K562 (cell line): ENCODE measurements around the gene FMNL2. TPM values are rescaled to one million over a fixed set of nuclear protein-coding genes. Genes with fewer than 3 reads are reported as not detected.

Experiments
- ATAC-seq: fragments of 200-7000 bp; cut with Tn5 transposase; 3 replicates; pipeline ENCODE4 v1.9.1; 2020; ENCODE audit warnings: moderate library complexity
- BruUV-seq: library from RNA; stranded (reverse); fragments of 400-500 nt; replicated peaks from 2 replicates; lab custom pipeline; 2021; lab: Mats Ljungman, UMichigan
- CTCF ChIA-PET: fragments of 300-600 bp; formaldehyde crosslinking; extraction: SDS; loops from one replicate; lab custom pipeline; 2021; ENCODE audit warnings: low intra/inter-chr PET ratio; lab: Yijun Ruan, JAX
- POLR2A ChIA-PET: fragments of 300-600, 350-650 bp; sonication (Branson Sonifier 250); formaldehyde crosslinking; extraction: SDS; loops from one replicate; lab custom pipeline; 2021; ENCODE audit warnings: antibody characterized with exemption, inconsistent platforms; lab: Yijun Ruan, JAX
- DNase-seq, 4 experiments: peaks; one replicate each; pipeline versions ENCODE4 v3.0.0 to v3.0.0-alpha.2; 2011 to 2018; ENCODE audit warnings: low spot score in 3 of 4, mixed read lengths in 3 of 4; ENCODE audit errors: extremely low read depth in 1 of 4
- FAIRE-seq: peaks from 2 replicates; lab custom pipeline; 2011; peaks lifted over from hg19 to GRCh38; lab: Jason Lieb, UNC
- H2AFZ ChIP-seq: 2 replicates; pipeline ENCODE4 v1.6.0; 2011; ENCODE audit warnings: low read depth, low read length, control low read depth, inconsistent platforms
- H3K27ac ChIP-seq: fragments of 200-600 bp; 3 replicates; pipeline ENCODE4 v1.8.0; 2011; ENCODE audit warnings: low read depth, mild to moderate bottlenecking, control low read depth, inconsistent platforms, low read length, moderate library complexity, mixed read lengths; ENCODE audit errors: extremely low read depth
- H3K27me3 ChIP-seq, 2 experiments: fragments of 300-600 bp in 1 of 2; 2 replicates in 1 of 2; 3 replicates in 1 of 2; pipeline versions ENCODE4 v1.6.0 to v1.8.0; 2011; ENCODE audit warnings: inconsistent platforms in 2 of 2, low read length in 2 of 2, mild to moderate bottlenecking in 1 of 2, mixed read lengths in 1 of 2, moderate library complexity in 1 of 2; ENCODE audit not compliant: control insufficient read depth in 2 of 2, insufficient read depth in 2 of 2
- H3K36me3 ChIP-seq: fragments of 300-600 bp; 3 replicates; pipeline ENCODE4 v1.8.0; 2011; ENCODE audit warnings: mild to moderate bottlenecking, low read length, inconsistent platforms; ENCODE audit not compliant: control insufficient read depth, insufficient read depth
- H3K4me1 ChIP-seq, 2 experiments: fragments of 200-600 bp in 1 of 2; replicated peaks in 1 of 2; 2 replicates in 1 of 2; 3 replicates in 1 of 2; pipeline versions ENCODE4 v1.5.1 to v1.8.0; 2011; ENCODE audit warnings: inconsistent platforms in 2 of 2, low read length in 2 of 2, mild to moderate bottlenecking in 1 of 2, mixed read lengths in 1 of 2, moderate library complexity in 1 of 2; ENCODE audit not compliant: control insufficient read depth in 2 of 2, insufficient read depth in 2 of 2
- H3K4me2 ChIP-seq: 2 replicates; pipeline ENCODE4 v1.6.1; 2011; ENCODE audit warnings: low read length, control low read depth, inconsistent platforms, mixed read lengths; ENCODE audit not compliant: insufficient read depth
- H3K4me3 ChIP-seq: fragments of 200-600 bp; sonication (generic), shearing (Covaris generic); 2 replicates; pipeline ENCODE4 v1.5.1; 2016; ENCODE audit warnings: control low read depth, inconsistent platforms
- H3K79me2 ChIP-seq: fragments of 200-600 bp; 3 replicates; pipeline ENCODE4 v1.8.0; 2011; ENCODE audit warnings: low read length, inconsistent platforms; ENCODE audit not compliant: control insufficient read depth, insufficient read depth
- H3K9ac ChIP-seq, 2 experiments: 2 replicates each; pipeline versions ENCODE4 v1.6.0 to v1.6.1; 2011; ENCODE audit warnings: low read depth in 2 of 2, low read length in 2 of 2, control low read depth in 1 of 2, inconsistent platforms in 1 of 2, mild to moderate bottlenecking in 1 of 2, mixed read lengths in 1 of 2; ENCODE audit not compliant: insufficient read depth in 1 of 2
- H3K9me1 ChIP-seq: one replicate; pipeline ENCODE4 v1.6.0; 2011; ENCODE audit warnings: inconsistent platforms, mild to moderate bottlenecking, low read length, moderate library complexity; ENCODE audit not compliant: control insufficient read depth, insufficient read depth
- H3K9me3 ChIP-seq: replicated peaks from 2 replicates; pipeline ENCODE4 v1.5.1; 2011; ENCODE audit warnings: low read depth, low read length, inconsistent platforms; ENCODE audit not compliant: control insufficient read depth, insufficient read depth
- H4K20me1 ChIP-seq: replicated peaks from 2 replicates; pipeline ENCODE4 v1.6.1; 2011; ENCODE audit warnings: low read length, inconsistent platforms, mixed read lengths; ENCODE audit not compliant: control insufficient read depth, insufficient read depth
- CREB5 ChIP-seq: fragments of 250-450 bp; sonication (Bioruptor Pico); IDR thresholded peaks from 2 replicates; pipeline ENCODE4 v1.5.0; 2020; ENCODE audit warnings: mild to moderate bottlenecking
- CXXC5 ChIP-seq: fragments of 250-450 bp; sonication (Bioruptor Pico); IDR thresholded peaks from 2 replicates; pipeline ENCODE4 v1.8.0; 2022; ENCODE audit warnings: inconsistent platforms, mild to moderate bottlenecking, moderate library complexity
- FOSL1 ChIP-seq: fragments of 200-800 bp; sonication (Bioruptor generic); conservative IDR thresholded peaks from 2 replicates; pipeline ENCODE4 v1.6.1; 2016; ENCODE audit warnings: missing genetic modification characterization, missing compliant biosample characterization
- GTF2E2 ChIP-seq: fragments of 200-800 bp; sonication (Bioruptor generic); IDR thresholded peaks from 2 replicates; pipeline ENCODE4 v1.6.1; 2016; ENCODE audit warnings: missing genetic modification characterization, missing compliant biosample characterization
- HMGN3 ChIP-seq: IDR thresholded peaks from 2 replicates; pipeline ENCODE4 v1.6.1; 2011; ENCODE audit warnings: borderline replicate concordance, low read depth, mild to moderate bottlenecking, mixed read lengths, low read length; ENCODE audit not compliant: insufficient read length; ENCODE audit errors: extremely low read depth
- HNRNPH1 ChIP-seq: fragments of 200-400 bp; formaldehyde crosslinking; optimal IDR thresholded peaks from 2 replicates; pipeline ENCODE3; 2017; ENCODE audit warnings: low read depth, mild to moderate bottlenecking, low read length, moderate library complexity
- ID3 ChIP-seq, 2 experiments: fragments of 250-450 bp in 1 of 2; fragments of 450-650 bp in 1 of 2; sonication (Bioruptor Pico) in 1 of 2; IDR thresholded peaks; 2 replicates each; pipeline versions ENCODE4 v1.6.1 to v1.8.0; 2016 to 2021; ENCODE audit warnings: mild to moderate bottlenecking in 2 of 2, moderate library complexity in 2 of 2, missing compliant biosample characterization in 1 of 2, missing genetic modification characterization in 1 of 2
- NFIC ChIP-seq: fragments of 450-650 bp; IDR thresholded peaks from 2 replicates; pipeline ENCODE4 v1.6.1; 2017; ENCODE audit warnings: mild to moderate bottlenecking, inconsistent platforms
- ZBTB43 ChIP-seq: sonication (generic); formaldehyde crosslinking; IDR thresholded peaks from 2 replicates; pipeline ENCODE4 v1.8.0; 2023; ENCODE audit warnings: mild to moderate bottlenecking, missing genetic modification reagents
- ZNF121 ChIP-seq: sonication (generic); formaldehyde crosslinking; conservative IDR thresholded peaks from 2 replicates; pipeline ENCODE4 v1.8.0; 2022; ENCODE audit warnings: missing genetic modification reagents
- ZNF165 ChIP-seq: fragments of 250-450 bp; sonication (Bioruptor Pico); IDR thresholded peaks from 2 replicates; pipeline ENCODE4 v1.4.0; 2020; ENCODE audit warnings: borderline replicate concordance
- ZNF217 ChIP-seq: sonication (generic); formaldehyde crosslinking; IDR thresholded peaks from 2 replicates; pipeline ENCODE4 v1.8.0; 2022; ENCODE audit warnings: mild to moderate bottlenecking, missing genetic modification reagents
- ZNF695 ChIP-seq: fragments of 450-650 bp; formaldehyde crosslinking; IDR thresholded peaks from 2 replicates; pipeline ENCODE4 v1.4.0; 2020; ENCODE audit warnings: mild to moderate bottlenecking, moderate library complexity
- whole genome bisulfite sequencing: fragments of 100-300 bp; shearing (Covaris generic); methylation state at CpG from one replicate; pipeline ENCODE4 v1.1.6; 2016; ENCODE audit warnings: low coverage, mixed read lengths; ENCODE audit not compliant: insufficient coverage; ENCODE audit errors: missing lambda C conversion rate; 5-methylcytosine and 5-hydroxymethylcytosine counted together
- in situ Hi-C: fragments of 300-500 bp; cut with MboI; formaldehyde crosslinking; loops from 4 replicates; pipeline ENCODE4 v1.15.0; 2018; ENCODE audit warnings: inconsistent platforms, mixed read lengths
- intact Hi-C: fragments of 100-400 bp; cut with micrococcal nuclease; formaldehyde crosslinking; loops from 2 replicates; pipeline ENCODE4 v1.14.2; 2022
- polyA plus RNA-seq, 8 experiments: library from polyadenylated mRNA; depleted of rRNA in 4 of 8; stranded (reverse) in 5 of 8; unstranded in 3 of 8; fragments of >200 nt; fragmentation: Nextera tagmentation in 2 of 8; fragmentation: Illumina TruSeq in 1 of 8; extraction: Ambion mirVana in 2 of 8; extraction: Trizol in 1 of 8; gene quantifications; 2 replicates each; pipeline versions ENCODE4 v1.2.1 to v1.2.3, GENCODE V29; 2011 to 2014; ENCODE audit warnings: inconsistent platforms in 1 of 8, missing spikeins in 1 of 8
- total RNA-seq, 7 experiments: library from RNA; depleted of rRNA in 6 of 7; stranded (reverse); fragments of >200 nt in 6 of 7; fragmentation: Illumina TruSeq in 2 of 7; extraction: Trizol in 2 of 7; gene quantifications; 2 replicates each; pipeline versions ENCODE4 v1.2.1 to v1.2.3, GENCODE V29; 2011 to 2021; ENCODE audit warnings: low replicate concordance in 1 of 7

Gene FMNL2
- total and polyA plus RNA-seq, 9 of the 15 experiments (the other 6 are each of a cell fraction or from before 2014, with no cell fraction given): 0.15 to 0.49 (median 0.24) TPM; not detected in 1

GRCh38 chr2:152415231-152415642, 80.3 kb downstream of the FMNL2 start:
- TF ChIP-seq FOSL1: peak; percentile 49
- no peak for TF ChIP-seq ZNF695 (CRISPR knock-in tag)
- Histone ChIP-seq H3K9me1 (no peaks in the 10 kb centered on the region), H3K9me3 (no peaks in the 10 kb centered on the region), H3K79me2 (no peaks in the 10 kb centered on the region), H3K36me3 (no peaks in the 10 kb centered on the region), H3K27ac (no peak overlapping the region), H3K27me3 (peaks cover 3 to 6% of the 10 kb centered on the region in 2 experiments; a peak in 1 of 5 replicates), H3K4me1 (no peaks in the 10 kb centered on the region), H3K4me3 (no peak overlapping the region), H3K4me2 (no peak overlapping the region), H2AFZ (no peak overlapping the region), H4K20me1 (no peaks in the 10 kb centered on the region), H3K9ac (no peak overlapping the region)
- no peak for DNase-seq
- BruUV-seq: no TSS peak
- ChIA-PET POLR2A (no interaction called here), CTCF (no interaction called here)
- ATAC-seq: no peak
- in situ Hi-C loops: no loop called here
- intact Hi-C loops: no loop called here
- WGBS: 0% methylated on average over 3 of the region's 3 CpGs
- FAIRE-seq: no peak

GRCh38 chr2:152415796-152416195, 80.8 kb downstream of the FMNL2 start:
- Histone ChIP-seq H3K27ac (no peak overlapping the region), H4K20me1 (no peaks in the 10 kb centered on the region), H3K27me3 (peaks cover 4 to 12% of the 10 kb centered on the region in 2 experiments; a peak in 3 of 5 replicates), H3K36me3 (no peaks in the 10 kb centered on the region), H3K9ac (no peak overlapping the region), H3K4me3 (no peak overlapping the region), H2AFZ (no peak overlapping the region), H3K4me2 (no peak overlapping the region), H3K9me1 (no peaks in the 10 kb centered on the region), H3K4me1 (no peaks in the 10 kb centered on the region), H3K9me3 (no peaks in the 10 kb centered on the region), H3K79me2 (no peaks in the 10 kb centered on the region)
- WGBS: 0% methylated on average over 3 of the region's 3 CpGs
- DNase-seq (no peak), FAIRE-seq (no peak), ATAC-seq (no peak)
- intact Hi-C loops: no loop called here
- in situ Hi-C loops: no loop called here
- POLR2A ChIA-PET: no interaction called here
- BruUV-seq: no TSS peak
- TF ChIP-seq ZBTB43 (CRISPR knock-in tag) (no peak), HMGN3 (no peak), HNRNPH1 (no peak), NFIC (no peak), CREB5 (CRISPR knock-in tag) (no peak), ZNF217 (CRISPR knock-in tag) (no peak), CXXC5 (CRISPR knock-in tag) (no peak), ID3 (CRISPR knock-in tag; IDR thresholded peaks at IDR 0.05) (no peak), ID3 (tag; IDR thresholded peaks at IDR 0.05) (no peak), ZNF121 (CRISPR knock-in tag) (no peak), GTF2E2 (tag) (no peak), ZNF165 (CRISPR knock-in tag) (no peak)
- CTCF ChIA-PET: no interaction called here
